Body of pancreas (tissue), 4 donors: ENCODE results near the gene ARID1A. TPM values are rescaled to one million over a fixed set of nuclear protein-coding genes. Genes with fewer than 3 reads are reported as not detected.

Source experiments
- ATAC-seq: fragments of 150-250 bp; one replicate; pipeline ENCODE4 v1.9.1; 2016
- DNase-seq, 4 donors: peaks; one replicate each; pipeline ENCODE4 v3.0.0-alpha.2; 2019
- H3K27ac ChIP-seq, 4 donors: fragments of 200-600 bp; sonication (generic); 1 replicate in 3 of 4; 2 replicates in 1 of 4; pipeline versions ENCODE4 v1.5.1 to v1.6.1; 2016 to 2019; ENCODE audit warnings: mild to moderate bottlenecking in 1 of 4, mixed read lengths in 1 of 4, moderate library complexity in 1 of 4
- H3K27me3 ChIP-seq, 2 donors: fragments of 200-600 bp; sonication (generic); one replicate each; pipeline ENCODE4 v1.6.0; 2016; ENCODE audit warnings: mild to moderate bottlenecking in 1 of 2
- H3K36me3 ChIP-seq, 2 donors: fragments of 200-600 bp; sonication (generic); replicated peaks in 1 of 2; 2 replicates each; pipeline ENCODE4 v1.5.1; 2016; ENCODE audit warnings: low read depth in 2 of 2; ENCODE audit not compliant: insufficient read depth in 1 of 2
- H3K4me1 ChIP-seq: fragments of 200-600 bp; sonication (generic); one replicate; pipeline ENCODE4 v1.6.0; 2016
- H3K4me3 ChIP-seq, 2 donors: fragments of 200-600 bp; sonication (generic); 1 replicate in 1 of 2; 2 replicates in 1 of 2; pipeline ENCODE4 v1.5.1; 2016 to 2019
- H3K9me3 ChIP-seq, 3 donors: fragments of 200-600 bp; sonication (generic); 1 replicate in 2 of 3; 2 replicates in 1 of 3; pipeline ENCODE4 v1.5.1; 2016
- CTCF ChIP-seq, 7 experiments: fragments of 450-650 bp in 4 of 7; fragments of 200-600 bp in 3 of 7; sonication (generic) in 3 of 7; IDR thresholded peaks; one replicate each; pipeline ENCODE4 v1.5.1; 2016 to 2019; ENCODE audit warnings: antibody characterized with exemption in 7 of 7
- POLR2A ChIP-seq, 3 donors: fragments of 450-650 bp; IDR thresholded peaks; one replicate each; pipeline ENCODE4 v1.6.1; 2016; ENCODE audit warnings: antibody characterized with exemption in 3 of 3, mild to moderate bottlenecking in 2 of 3
- WGBS, 2 donors: methylation state at CpG; one replicate each; pipeline ENCODE4 v1.1.5; 2017; 5-methylcytosine and 5-hydroxymethylcytosine counted together
- intact Hi-C: fragments of 100-400 bp; cut with DNase I; formaldehyde crosslinking; loops from one replicate; pipeline ENCODE4 v1.15.1; 2023
- total RNA-seq, 2 donors: library from RNA; depleted of rRNA; stranded (reverse); fragments of >200 nt; gene quantifications; one replicate each; pipeline ENCODE4 v1.1.0, GENCODE V29; 2016

ARID1A gene
- total RNA-seq, 2 donors from 2014 or later: 23.7 to 25.9 TPM

- Histone ChIP-seq H3K27ac (peak overlapping the region in 3 of 4 donors; percentile 96 to 99 (median 96)), H3K9me3 (no peaks in the 10 kb centered on the region), H3K4me1 (peaks cover 46% of the 10 kb centered on the region), H3K4me3 (no peak overlapping the region), H3K27me3 (no peaks in the 10 kb centered on the region), H3K36me3 (no peaks in the 10 kb centered on the region)
- ATAC-seq: no peak
- TF ChIP-seq POLR2A (IDR thresholded peaks at IDR 0.05): no peak
- no peak for TF ChIP-seq CTCF (IDR thresholded peaks at IDR 0.05)
- no peak for DNase-seq
- intact Hi-C loops: no loop called here
These were observed 5.2 kb upstream of the ARID1A start for GRCh38 chr1:26690576-26691031.

DNA sequence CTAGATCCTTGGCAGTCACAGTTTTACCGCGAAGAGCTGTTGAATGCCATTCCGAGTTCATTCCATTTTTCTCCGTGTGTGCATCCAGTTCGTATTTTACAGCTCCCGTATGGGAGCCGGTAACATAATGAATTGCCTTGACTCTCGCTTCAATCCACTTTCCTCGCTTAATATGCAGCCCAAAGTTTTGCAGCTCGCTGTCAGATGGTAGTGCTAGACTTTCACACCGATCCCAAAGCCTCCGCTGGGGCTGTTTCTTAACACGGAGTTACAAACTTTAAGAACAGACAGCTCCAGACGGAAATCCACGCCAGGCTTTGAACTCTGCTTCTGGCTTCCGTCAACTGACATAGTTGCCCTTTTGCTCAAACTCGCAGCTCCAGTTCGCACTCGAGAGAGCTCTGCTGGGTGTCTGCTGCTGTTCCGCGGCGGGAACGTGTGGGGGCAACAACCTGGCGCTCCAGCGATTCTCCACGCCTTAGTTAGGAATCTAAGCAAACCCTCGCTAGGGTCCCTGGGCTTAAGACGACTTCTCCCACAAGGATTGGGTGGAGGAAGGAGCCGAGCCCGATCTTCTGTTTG lies 3.5 kb upstream of the ARID1A start:
- 0% methylated on average over 27 to 30 of the region's 30 CpGs for WGBS, 2 donors
- H3K4me3 ChIP-seq: peak overlapping the region; percentile 25 to 42
- H3K9me3 ChIP-seq: no peaks in the 10 kb centered on the region
- intact Hi-C loops: no loop called here
- peak; percentile 79 to 91 (median 86) for DNase-seq
- H3K27ac ChIP-seq: peak overlapping the region; percentile 92 to 99 (median 96)
- no peaks in the 10 kb centered on the region for H3K36me3 ChIP-seq
- peak; percentile 47 for ATAC-seq
- TF ChIP-seq POLR2A (IDR thresholded peaks at IDR 0.05) (peak; percentile 45 to 86 (median 80)), CTCF (IDR thresholded peaks at IDR 0.05) (peak in 4 of 7 experiments; percentile 7 to 16 (median 14))
- no peaks in the 10 kb centered on the region for H3K27me3 ChIP-seq
- H3K4me1 ChIP-seq: peaks cover 46% of the 10 kb centered on the region

DNA sequence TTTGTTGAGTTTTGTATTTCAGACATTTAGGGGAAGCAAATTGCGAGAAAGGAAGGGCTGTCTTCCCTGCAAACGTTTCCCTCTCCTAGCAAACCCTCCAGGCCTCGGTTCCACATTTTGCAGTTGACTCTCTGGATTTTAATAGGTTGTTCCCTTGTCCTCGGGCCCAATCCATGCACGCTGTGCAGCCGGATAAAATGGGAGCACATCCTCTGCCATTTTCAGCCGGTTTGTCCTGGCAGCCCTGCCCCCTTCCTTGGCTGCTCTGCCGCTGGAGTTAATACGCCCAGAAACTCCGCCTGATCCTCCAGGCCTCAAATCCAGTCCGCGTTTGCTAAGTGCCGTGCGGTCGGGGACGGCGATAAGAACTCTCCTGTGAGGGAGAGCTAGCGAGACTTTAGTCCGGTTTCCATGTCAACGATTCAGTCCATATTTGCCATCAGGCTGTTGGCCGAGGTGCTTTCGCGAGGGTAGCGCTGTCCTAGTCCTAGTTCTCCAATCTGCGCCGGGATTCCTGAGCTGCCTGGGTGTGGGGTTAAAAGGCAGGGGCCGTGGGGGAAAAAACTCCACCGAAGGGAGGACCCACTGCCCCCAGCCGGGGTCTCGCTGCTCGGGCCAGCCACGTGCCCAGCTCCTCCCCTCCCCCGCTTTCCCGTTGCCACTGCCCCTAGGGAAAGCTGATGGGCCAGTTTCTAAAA lies 2.9 kb upstream of the ARID1A start:
- 0% methylated on average over 9 to 34 of the region's 34 CpGs for WGBS, 2 donors
- Histone ChIP-seq H3K27ac (peak overlapping the region; percentile 92 to 99 (median 96)), H3K36me3 (no peaks in the 10 kb centered on the region), H3K4me3 (peak overlapping the region; percentile 25 to 42), H3K9me3 (no peaks in the 10 kb centered on the region), H3K27me3 (no peaks in the 10 kb centered on the region), H3K4me1 (peaks cover 46% of the 10 kb centered on the region)
- DNase-seq (peak; percentile 94 to 97 (median 94)), ATAC-seq (peak; percentile 71)
- peak in 2 of 3 donors; percentile 56 to 62 for TF ChIP-seq POLR2A (IDR thresholded peaks at IDR 0.05)
- TF ChIP-seq CTCF (IDR thresholded peaks at IDR 0.05): no peak
- intact Hi-C loops: no loop called here

- no peaks in the 10 kb centered on the region for H3K27me3 ChIP-seq
- TF ChIP-seq POLR2A (IDR thresholded peaks at IDR 0.05) (no peak), CTCF (IDR thresholded peaks at IDR 0.05) (no peak)
- ATAC-seq: no peak
- peak overlapping the region; percentile 49 to 99 (median 96) for H3K27ac ChIP-seq
- no peak overlapping the region for H3K4me3 ChIP-seq
- no peaks in the 10 kb centered on the region for H3K9me3 ChIP-seq
- H3K4me1 ChIP-seq: peaks cover 53% of the 10 kb centered on the region
- no peaks in the 10 kb centered on the region for H3K36me3 ChIP-seq
- DNase-seq: peak in 2 of 4 donors; percentile 13 to 14
- intact Hi-C loops: no loop called here
- WGBS, 2 donors: 16 to 25% methylated on average over 7 of the region's 7 CpGs
These were observed 1.9 kb upstream of the ARID1A start for GRCh38 chr1:26693599-26694572.
